Fibroblast of the conjunctiva (primary cell): ENCODE results near the gene CASQ2.
"Not testable (repeated sequence)": the region's sequence is repeated elsewhere in the genome, so short reads cannot be mapped to it uniquely, and the experiment has no call there.

Source experiments
- DNase-seq: peaks from one replicate; pipeline ENCODE4 v3.0.0-alpha.2; 2010; ENCODE audit warnings: low read depth

Gene CASQ2

DNA sequence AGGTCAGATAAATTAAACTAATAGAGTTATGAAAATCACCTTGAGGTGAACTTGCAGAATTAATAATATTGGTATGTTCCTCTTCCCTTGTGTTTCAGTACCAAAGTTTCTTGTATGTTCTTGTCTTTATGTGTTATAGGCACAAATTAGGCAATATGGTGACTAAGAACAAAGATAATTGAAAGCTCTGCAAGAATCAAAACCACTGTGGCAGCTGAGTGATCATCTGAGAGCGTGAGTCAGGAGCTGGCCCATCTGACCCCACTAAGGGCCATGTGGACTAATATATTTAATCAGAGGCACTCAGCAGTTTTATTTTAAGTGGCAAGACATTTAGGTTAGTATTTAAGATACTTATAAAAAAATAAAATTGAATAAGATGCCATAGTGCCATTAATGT lies 12.8 kb upstream of the CASQ2 start:
- peak; percentile 61 for DNase-seq

DNA sequence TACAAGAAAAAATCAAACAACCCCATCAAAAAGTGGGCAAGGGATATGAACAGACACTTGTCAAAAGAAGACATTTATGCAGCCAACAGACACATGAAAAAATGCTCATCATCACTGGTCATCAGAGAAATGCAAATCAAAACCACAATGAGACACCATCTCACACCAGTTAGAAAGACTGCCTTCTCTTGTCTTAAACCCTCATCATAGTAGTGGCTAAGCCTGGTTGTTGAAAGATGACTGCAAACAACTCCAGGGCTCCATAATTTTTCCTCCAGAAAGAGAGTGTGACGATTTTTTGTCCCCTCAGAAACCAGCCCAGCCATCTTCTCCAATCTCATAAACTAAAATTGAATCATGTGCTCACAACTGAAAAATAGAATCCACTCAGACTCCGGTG lies 12.1 kb upstream of the CASQ2 start:
- not testable (repeated sequence) for DNase-seq

DNA sequence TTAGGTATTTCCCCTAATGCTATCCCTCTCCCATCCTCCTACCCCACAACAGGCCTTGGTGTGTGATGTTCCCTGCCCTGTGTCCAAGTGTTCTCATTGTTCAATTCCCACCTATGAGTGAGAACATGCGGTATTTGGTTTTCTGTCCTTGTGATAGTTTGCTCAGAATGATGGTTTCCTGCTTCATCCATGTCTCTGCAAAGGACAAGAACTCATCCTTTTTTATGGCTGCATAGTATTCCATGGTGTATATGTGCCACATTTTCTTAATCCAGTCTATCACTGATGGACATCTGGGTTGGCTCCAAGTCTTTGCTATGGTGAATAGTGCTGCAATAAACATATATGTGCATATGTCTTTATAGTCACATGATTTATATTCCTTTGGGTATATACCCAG lies 10.6 kb upstream of the CASQ2 start:
- not testable (repeated sequence) for DNase-seq

DNA sequence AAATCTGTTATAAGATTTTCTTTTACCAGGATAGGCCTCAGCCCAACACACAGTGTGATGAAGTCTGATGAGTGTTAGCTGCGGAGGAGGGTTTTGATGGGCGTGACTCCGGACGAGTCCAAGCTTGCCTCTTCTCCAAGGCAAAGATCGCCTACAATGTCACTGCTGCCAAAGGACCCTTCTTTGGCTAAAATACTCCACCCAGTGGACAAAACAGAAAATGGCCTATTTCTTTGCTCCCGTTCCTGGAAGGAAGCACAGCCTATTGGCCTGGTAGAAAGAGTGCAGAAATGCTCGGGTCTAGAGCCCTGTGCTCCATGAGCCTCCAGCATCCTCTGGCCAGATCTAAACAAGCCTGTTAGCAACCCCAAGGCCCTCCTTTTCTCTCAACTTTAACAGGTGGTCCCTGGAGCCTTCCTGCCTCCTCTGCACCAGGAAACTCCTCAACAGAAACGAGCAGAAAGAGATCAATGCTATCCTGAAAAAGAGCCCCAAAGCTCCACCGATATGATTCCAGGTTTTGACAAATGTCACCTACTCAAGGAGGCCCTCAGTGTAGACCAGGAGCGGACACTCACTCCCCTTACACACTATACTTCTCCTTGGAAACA lies 3.4 kb upstream of the CASQ2 start:
- peak; percentile 87 for DNase-seq

DNA sequence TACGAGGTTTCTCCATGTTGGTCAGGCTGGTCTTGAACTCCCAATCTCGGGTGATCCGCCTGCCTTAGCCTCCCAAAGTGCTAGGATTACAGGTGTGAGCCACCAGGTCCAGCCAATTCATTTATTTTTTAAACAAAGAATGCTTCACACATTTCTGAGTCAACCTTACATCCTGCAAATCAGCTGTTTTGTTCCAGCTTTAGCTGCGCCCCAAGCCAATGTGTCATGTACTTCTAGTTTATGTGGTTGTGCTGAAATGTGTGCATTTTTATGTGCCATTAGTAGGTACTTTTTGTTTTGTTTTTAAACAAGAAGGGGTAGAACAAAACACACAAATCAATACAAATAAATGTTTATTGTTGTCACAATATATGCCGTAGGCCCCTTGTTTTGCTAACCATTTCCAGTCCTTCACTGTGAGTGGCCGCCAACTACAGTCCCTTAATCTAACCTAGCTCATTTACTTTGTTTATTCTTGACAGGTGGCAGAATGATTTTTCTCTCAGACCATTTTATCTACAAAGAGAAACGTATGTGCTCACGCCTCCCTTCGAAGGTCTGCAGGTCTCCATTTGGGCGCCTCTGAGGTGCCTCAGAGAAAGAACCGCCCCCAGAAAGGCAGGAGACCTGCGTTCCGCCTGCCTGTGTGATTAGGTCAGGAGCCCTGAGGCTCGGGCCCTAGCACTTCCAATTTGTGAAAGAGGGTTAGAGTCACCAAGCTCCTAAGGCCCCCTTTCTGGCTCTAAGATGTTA lies 2.8 kb upstream of the CASQ2 start:
- no peak for DNase-seq

DNA sequence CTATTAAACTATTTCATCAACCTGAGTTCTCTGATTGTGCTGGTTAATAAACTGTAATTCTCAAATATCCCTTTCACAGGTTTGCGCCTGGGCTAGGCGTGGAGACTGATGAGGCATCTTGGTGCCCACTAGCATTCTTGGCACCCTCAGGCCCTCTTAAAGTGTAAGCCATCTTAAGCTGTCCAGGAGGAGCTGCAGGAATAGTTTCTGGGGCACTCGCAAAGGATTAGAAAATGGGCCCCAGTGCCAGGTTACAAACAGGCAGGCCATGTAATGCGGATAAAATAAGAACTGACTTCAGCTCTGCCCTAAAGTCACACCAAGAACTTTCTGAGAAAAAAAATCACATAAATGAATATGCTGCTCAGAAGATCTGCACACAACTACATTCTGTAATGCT lies 1.1 kb downstream of the CASQ2 start:
- DNase-seq = no peak

DNA sequence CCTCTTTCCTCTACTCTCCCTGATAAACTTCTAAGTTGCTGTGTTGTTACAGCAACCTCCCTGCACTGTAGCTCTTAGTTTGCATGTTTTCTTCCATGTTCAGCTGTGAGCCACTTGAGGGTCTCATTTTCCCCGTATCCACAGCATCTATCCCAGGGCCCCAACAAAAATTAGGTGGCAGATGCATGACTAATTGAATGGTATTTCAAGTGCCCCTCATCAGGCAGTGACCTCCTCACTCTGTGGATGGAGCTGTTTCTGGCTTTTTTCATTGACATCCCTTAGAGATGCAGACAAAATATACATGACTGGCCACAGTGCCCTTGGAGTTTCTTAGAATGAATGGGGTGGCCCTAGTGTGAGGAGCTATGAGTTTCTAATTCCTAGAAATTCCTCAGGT lies 3.4 kb downstream of the CASQ2 start:
- DNase-seq = no peak

DNA sequence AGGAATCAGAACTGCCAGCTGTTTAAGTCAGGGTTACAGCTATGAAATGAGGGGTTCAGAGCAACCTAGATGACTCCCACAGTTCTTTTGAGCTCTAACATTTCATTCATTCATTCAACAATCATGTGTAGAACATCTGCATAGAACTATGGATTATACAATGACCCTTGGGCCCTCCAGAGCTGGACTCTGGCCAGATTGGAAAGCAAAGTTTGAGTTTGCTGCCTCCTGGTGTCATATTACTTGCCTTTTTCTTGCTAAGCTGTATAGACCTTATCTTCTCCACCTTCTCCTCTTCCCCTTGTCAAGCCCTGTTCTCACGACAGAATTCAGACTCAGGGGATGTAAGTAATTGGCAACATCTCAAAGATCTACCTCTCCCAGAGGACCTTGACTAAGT lies 4.0 kb downstream of the CASQ2 start:
- no peak for DNase-seq

DNA sequence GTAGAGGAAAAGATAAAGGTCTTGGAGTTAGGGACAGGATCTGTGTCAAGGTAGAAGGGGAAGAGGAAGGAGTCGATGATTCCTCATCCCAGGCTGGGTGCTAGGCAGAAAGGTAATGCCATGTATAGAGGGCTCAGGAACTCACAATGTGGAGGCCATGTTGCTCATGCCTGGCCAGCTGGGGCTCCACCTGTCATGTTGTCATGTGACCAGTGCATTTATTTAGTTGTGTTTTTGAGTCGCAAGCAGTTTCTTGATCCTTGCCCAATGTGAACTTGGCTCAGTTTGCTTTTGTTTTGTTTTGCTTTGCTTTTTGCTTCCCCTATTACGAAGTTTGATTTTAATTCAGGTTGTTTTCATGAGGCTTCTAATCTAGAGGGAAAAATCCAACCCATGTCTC lies 5.7 kb downstream of the CASQ2 start:
- DNase-seq = no peak

DNA sequence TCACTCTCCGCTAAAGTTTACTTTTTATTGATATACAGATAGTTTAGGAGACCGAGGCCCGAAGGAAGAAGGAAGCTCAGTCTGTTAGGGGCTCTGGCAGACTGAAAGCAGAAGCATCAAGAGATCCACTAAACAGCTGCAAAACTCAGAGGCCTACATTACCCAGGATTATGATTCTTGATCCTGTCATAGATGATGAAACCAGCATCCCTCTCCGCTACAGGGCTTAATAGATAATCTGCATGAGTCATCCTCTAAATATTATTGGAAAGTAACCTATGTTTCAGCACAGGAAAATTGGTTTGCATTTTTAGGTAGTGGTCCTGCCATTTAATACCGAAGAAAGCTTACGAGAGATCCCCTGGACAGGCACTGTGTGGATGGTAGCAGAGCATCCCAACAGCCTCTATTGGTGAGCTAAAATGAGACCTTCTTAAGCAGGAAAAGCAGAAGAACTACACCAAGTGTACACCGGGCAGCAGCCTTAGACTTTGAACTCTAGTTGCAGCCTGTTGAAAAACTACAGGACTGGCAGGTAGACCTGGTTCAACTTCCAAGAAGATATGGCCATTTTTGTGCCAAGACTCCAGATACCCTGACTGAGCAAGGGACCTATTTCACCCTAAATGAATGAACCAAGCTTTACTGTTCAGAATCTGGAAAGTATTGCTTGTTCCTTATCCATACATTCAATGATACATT lies 6.8 kb downstream of the CASQ2 start:
- no peak for DNase-seq

DNA sequence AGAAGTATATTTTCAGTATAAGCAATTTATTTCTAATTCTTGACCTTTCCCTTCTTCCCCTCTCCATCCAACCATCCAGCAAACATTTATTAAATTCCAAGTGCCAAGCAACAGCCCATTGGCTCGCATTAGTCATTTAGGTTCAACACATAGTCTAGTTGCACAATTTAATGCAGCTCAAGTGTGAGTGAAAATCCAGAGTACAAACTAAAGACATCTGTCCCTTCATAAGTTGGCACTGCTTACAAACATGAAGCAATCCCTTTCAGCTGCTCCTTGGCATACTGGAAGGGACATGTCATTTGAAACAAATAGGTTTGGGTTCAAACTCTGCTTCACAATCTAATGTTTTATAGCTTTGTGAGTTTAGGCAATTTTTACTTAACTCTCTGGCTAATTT lies 10.7 kb downstream of the CASQ2 start:
- no peak for DNase-seq

DNA sequence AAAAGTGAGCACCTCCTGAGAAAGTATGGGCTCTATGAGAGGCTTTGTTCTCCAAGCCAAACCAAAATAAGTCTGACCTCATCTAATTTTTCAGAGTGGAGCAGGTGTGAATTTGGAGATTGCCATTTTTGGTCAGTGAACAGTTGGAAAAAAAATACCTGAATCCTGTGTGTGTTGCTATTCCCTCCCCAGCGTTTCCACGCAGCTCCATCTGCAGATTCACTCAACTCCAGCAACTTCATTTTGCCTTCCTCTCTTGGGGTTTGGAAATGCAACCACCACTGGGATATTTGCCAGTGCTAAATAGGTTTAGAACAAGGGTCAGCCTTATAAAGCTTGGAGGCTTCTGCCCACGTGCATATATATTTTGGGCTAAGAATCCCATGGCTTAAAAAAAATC lies 11.2 kb downstream of the CASQ2 start:
- peak; percentile 28 for DNase-seq

DNA sequence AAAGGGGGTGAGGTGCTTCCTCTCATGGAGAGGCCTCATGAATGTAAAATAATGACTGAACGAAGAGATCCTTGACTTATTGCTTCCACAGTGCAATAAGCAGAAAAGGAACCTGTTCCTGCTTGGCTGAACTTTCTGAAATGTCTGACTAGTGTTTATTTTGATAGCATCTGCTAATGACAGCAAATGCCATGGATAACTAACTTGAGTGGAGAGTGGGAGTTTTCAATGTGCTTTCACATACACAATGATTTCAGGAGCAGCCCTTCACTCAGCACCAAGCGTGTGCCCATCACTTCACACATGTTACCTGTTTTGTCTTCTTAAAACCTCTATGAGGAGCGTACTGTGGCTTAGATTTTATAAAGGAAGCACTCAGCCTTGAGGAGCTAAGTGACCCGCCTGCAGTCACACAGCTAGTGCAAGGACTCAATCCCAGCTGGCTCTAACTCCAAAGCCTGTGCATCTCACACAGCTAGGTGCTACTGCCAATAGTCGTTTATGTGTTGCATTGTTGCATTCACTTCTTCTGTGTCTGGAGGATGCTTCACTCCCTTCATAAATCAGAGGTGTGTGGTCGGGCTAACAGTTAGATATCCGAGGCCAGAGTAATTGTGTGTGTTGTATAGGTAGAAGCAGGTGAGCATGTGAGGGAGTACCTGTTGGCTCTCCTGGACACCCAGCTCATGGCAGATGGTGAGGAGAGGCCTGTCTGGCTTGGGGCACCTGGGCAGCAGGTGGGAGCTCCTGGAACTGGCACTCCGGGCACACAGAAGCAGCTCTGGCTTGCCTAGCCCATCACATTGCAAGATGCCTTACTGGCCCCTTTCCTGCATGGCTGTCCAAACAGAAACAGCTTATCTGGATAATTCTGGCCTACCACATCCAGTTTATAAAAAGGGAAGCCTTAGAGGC lies 12.8 kb downstream of the CASQ2 start:
- no peak for DNase-seq

DNA sequence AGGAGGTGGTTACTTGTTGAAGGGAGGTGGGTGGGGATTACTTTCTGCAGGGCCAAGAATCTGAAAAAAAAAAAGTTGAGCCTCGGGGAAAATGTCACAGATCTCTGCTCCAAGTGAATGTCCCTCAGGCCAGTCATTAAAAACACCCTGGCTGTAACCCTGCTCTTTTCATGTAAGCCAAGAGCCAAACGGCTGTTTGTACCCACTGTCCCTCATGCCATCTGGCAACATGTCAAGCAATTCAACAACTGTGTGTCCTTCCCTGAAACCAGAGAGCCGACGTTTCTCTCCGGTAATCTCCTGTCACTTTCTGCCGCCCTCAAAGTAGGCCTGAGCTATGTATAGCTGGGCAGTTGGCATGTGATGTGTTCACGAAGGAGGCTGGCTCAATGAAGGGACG lies 14.7 kb downstream of the CASQ2 start:
- no peak for DNase-seq

DNA sequence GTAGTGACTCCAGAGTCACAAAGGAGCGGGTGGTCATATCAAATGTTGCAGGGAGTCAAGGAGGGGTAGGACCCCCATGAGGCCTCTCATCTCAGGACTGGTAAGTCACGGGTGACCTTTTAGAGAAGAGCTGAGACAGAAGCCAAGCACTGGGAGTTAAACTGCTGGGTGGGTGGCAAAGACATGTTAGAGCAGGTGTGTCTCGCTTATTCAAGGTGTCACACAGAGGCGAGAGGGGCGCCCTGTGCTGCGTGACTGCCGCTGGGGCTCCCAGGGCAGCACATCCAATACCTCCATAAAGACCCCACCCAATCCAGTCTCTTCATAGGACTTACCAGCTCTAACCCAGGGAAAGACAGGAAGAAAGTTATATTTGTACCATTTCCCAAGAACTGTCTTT lies 15.2 kb downstream of the CASQ2 start:
- DNase-seq = no peak

DNA sequence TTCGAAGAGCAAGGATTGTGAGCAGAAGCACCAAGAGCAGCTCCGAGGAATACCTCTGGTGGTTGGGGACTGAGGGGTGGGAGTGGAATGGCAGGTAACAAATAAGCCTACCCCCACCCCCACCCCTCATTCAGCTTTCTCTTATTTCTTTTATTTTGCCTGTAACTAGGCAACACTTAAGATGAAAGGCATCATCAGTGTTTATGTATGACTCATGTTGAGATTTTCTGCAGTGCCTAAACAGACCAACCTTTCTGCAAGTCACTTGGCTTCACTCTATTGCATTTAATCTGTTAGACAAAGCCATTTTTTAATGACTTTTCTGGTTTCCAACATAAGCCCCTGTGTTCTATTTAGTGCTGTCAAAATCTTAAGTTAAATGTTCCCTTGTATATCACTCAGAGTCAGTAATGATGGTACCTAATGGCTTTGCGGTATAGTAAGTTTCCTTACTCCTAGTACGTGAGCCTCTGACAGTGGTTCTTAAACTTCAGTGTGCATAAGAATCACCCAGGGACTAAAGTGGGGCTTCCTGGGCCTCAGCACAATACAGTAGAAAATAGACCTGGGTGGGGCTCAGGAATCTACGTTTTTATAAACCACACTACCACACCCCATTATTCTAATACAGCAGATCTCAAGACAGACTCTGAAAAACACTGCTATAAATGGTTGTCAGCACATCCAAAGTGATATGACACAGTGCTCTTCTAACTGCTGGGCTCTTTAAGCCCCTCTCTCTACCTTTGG lies 19.9 kb downstream of the CASQ2 start:
- DNase-seq = no peak

DNA sequence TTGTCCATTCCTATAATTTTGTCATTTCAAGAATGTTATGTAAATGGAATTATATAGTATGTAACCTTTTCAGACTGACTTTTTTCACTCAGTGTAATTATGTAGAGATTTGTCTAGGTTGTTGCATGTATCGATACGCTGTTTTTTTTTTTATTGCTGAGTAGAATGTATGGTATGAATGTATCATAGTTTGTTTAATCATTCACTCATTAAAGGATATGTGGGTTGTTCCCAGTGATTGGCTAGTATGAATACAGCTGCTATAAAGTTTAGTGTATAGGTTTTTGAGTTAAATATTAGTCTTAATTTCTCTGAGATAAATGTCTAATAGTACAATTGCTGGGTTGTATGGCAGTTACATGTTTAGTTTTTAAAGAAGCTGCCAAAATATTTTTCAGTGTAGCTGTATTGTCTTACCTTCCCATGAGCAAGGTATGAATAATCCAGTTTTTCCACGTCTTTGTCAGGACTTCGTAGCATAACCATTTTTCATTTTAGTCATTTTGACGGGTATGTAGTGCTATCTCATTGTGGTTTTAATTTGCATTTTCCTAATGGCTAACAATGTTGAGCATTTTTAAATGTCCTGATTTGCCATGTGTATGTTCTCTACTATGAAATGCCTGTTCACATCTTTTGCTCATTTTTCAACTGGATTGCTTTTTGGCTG lies 22.4 kb downstream of the CASQ2 start:
- no peak for DNase-seq

DNA sequence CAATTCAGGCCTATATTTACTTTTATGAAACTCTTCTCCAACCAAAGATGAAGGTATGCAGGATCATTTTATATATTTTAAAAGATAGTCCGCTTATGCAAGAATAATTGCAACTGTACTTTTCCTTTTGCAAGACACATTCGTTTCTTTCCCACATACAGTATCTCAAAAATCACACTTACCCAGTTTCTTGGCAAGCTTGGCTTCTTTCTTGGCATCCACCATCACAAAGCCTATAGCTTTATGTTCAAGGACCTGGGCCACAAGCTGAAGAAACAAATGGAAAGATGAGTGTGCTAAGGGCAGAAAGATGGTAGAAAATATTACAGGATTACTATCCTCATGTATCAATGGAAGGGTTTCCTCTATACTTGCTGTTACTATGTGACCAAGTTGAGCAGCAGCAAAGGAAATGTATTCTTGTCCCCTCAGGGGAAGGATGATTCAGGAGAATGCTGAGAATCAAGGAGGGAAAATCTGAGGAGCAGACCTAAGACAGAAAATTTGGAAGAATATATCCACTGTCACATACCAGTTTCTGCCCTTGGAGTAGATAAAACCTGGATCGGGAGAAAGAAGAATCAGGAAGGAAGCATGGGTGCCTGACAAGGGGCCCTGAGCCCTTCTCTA lies 23.8 kb downstream of the CASQ2 start:
- DNase-seq = no peak

DNA sequence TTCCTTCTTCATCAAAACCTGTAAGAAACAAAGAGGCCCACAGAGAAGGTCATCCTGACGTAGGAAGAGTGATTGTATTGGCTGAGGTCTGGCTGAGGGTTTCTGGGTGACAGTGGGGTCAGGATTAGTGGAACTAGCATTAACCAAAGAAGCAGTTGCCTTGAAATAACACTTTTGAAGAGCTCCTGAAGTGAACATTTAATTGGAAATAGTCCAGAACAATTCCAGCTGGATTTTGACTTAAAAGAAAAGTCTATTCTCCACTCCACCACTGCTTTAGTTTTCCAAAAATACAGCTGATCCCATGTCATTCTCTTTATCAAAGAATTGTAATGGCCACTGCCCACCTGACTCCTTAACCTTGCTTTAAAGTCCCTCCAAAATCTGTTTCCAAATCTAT lies 27.7 kb downstream of the CASQ2 start:
- DNase-seq = no peak

DNA sequence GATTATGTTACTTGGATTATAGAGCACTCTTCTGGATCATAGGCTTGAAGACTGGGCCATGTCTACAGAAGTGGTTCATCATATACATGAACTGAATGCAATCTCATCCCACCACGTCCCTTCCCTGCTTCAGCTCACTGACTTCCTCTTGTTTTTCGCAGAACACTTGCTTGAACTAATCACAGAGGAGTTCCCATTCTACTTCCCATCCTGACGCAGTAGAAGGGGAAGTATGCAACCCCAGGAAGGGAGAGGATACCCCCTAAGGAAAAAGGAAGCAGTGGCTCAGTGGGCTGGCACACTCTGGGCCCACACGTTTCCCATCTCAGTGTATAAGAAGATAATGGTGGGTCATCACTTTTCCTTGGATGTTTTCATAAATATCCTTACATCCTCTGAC lies 36.2 kb downstream of the CASQ2 start:
- DNase-seq = no peak

DNA sequence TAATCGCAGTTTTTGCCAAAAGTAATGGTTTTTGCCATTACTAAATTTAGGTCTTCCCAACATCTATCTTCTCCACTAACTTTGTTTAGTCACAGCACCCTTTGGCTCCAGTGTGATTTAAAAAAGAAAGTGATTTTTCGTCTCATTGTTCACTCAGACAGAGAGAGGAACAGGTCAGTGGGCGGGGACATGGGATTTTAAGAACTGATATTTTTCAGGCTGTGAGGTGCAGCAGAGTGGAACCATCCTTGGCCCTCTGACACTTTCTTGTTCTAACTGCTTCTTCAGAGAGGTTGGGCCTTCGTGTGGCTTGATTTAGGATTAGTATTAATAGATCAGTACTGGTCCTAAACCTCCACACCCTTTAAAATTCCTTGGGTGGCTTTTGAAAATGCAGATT lies 38.8 kb downstream of the CASQ2 start:
- DNase-seq = no peak
